ENCODE data around the gene ERLEC1. TPM values are rescaled to one million over a fixed set of nuclear protein-coding genes. Genes with fewer than 3 reads are reported as not detected.

Gene ERLEC1
- 41.7 and 43.8 TPM in 2 replicates for total RNA-seq (ENCODE audit: low replicate concordance)
- long read RNA-seq, transcript ERLEC1-201 (14 exons, 2,433 nt) = major isoform, 121 of 190 reads
- long read RNA-seq, transcript ERLEC1-202 (13 exons, 2,271 nt) = minor isoform, 44 of 190 reads
- long read RNA-seq, partial matches to known transcripts = 12 of 190 reads
- long read RNA-seq, other reads (novel, unspliced or antisense) = 12 of 190 reads

GRCh38 chr2:53786705-53787613, at the start of gene ERLEC1, which contains the start of gene ASB3:
ERLEC1 (plus strand) TSS chr2:53787044; CDS start chr2:53787211, 167 bp downstream.
ASB3 (minus strand) TSS chr2:53786953; CDS start chr2:53765572, 21,381 bp downstream.
- H3K27ac Mint-ChIP-seq = peak within 1 kb of the TSS; percentile 90
- TF ChIP-seq CTCF (conservative IDR thresholded peaks at IDR 0.05) = no peak
- H3K4me1 Mint-ChIP-seq (ENCODE audit: unreplicated experiment) = peaks cover 22% of the 10 kb centered on the region
- DNase-seq (ENCODE audit: extremely low spot score, unreplicated experiment) = peak; percentile 89
- no peaks in the 10 kb centered on the region for H3K9me3 Mint-ChIP-seq
- H3K36me3 Mint-ChIP-seq = peaks cover 10% of the 10 kb centered on the region
- no peaks in the 10 kb centered on the region for H3K27me3 Mint-ChIP-seq
- peak within 1 kb of the TSS; percentile 98 for H3K4me3 Mint-ChIP-seq

- Mint-ChIP-seq H3K27ac (no peak overlapping the region), H3K4me3 (no peak overlapping the region), H3K27me3 (no peaks in the 10 kb centered on the region), H3K36me3 (peaks cover 31% of the 10 kb centered on the region), H3K4me1 (ENCODE audit: unreplicated experiment) (no peaks in the 10 kb centered on the region), H3K9me3 (peaks cover 6% of the 10 kb centered on the region)
- no peak for TF ChIP-seq CTCF (conservative IDR thresholded peaks at IDR 0.05)
- DNase-seq (ENCODE audit: extremely low spot score, unreplicated experiment) = no peak
These were observed 49.8 kb upstream of the ERLEC1 start for GRCh38 chr2:53737091-53737490.

- Mint-ChIP-seq H3K4me1 (ENCODE audit: unreplicated experiment) (no peaks in the 10 kb centered on the region), H3K27ac (no peak overlapping the region), H3K27me3 (no peaks in the 10 kb centered on the region), H3K4me3 (no peak overlapping the region), H3K9me3 (peaks cover 6% of the 10 kb centered on the region), H3K36me3 (peaks cover 28% of the 10 kb centered on the region)
- TF ChIP-seq CTCF (conservative IDR thresholded peaks at IDR 0.05) = no peak
- no peak for DNase-seq (ENCODE audit: extremely low spot score, unreplicated experiment)
These were observed 47.8 kb upstream of the ERLEC1 start for GRCh38 chr2:53739032-53739431.

GRCh38 chr2:53740170-53740569, 46.7 kb upstream of the ERLEC1 start:
- no peak for DNase-seq (ENCODE audit: extremely low spot score, unreplicated experiment)
- TF ChIP-seq CTCF (conservative IDR thresholded peaks at IDR 0.05) = peak; percentile 69
- Mint-ChIP-seq H3K9me3 (no peaks in the 10 kb centered on the region), H3K4me3 (no peak overlapping the region), H3K27me3 (no peaks in the 10 kb centered on the region), H3K27ac (no peak overlapping the region), H3K36me3 (peaks cover 20% of the 10 kb centered on the region), H3K4me1 (ENCODE audit: unreplicated experiment) (no peaks in the 10 kb centered on the region)

GRCh38 chr2:53744395-53745065, 42.3 kb upstream of the ERLEC1 start:
- peaks cover 37% of the 10 kb centered on the region for H3K36me3 Mint-ChIP-seq
- DNase-seq (ENCODE audit: extremely low spot score, unreplicated experiment) = no peak
- H3K27me3 Mint-ChIP-seq = no peaks in the 10 kb centered on the region
- no peak for TF ChIP-seq CTCF (conservative IDR thresholded peaks at IDR 0.05)
- H3K4me3 Mint-ChIP-seq = no peak overlapping the region
- no peaks in the 10 kb centered on the region for H3K9me3 Mint-ChIP-seq
- no peak overlapping the region for H3K27ac Mint-ChIP-seq
- H3K4me1 Mint-ChIP-seq (ENCODE audit: unreplicated experiment) = no peaks in the 10 kb centered on the region
